SU-DHL-6 (cell line): ENCODE results near the gene CDC37.

ENCODE experiments used
- H2AFZ ChIP-seq: fragments of 200-600 bp; sonication (generic); 2 replicates; pipeline ENCODE4 v1.6.1; 2014; ENCODE audit warnings: low read depth, mild to moderate bottlenecking, moderate library complexity, mixed read lengths, antibody characterized with exemption, low read length; ENCODE audit not compliant: severe bottlenecking
- H3F3A ChIP-seq: fragments of 200-600 bp; shearing (Covaris generic); 2 replicates; pipeline ENCODE4 v1.6.0; 2016; ENCODE audit warnings: antibody characterized with exemption, mild to moderate bottlenecking; ENCODE audit not compliant: insufficient read depth
- H3K27ac ChIP-seq: fragments of 200-600 bp; sonication (generic); 2 replicates; pipeline ENCODE4 v1.5.1; 2016; ENCODE audit warnings: low read depth, mild to moderate bottlenecking, low read length, moderate library complexity, mixed read lengths
- H3K27me3 ChIP-seq: fragments of 200-600 bp; sonication (generic), shearing (Covaris generic); 2 replicates; pipeline ENCODE4 v1.6.0; 2014; ENCODE audit warnings: mild to moderate bottlenecking, low read length
- H3K36me3 ChIP-seq: fragments of 200-600 bp; sonication (generic); 2 replicates; pipeline ENCODE4 v1.6.1; 2014; ENCODE audit warnings: mild to moderate bottlenecking, low read length, mixed read lengths
- H3K4me2 ChIP-seq: fragments of 300-600, 200-600 bp; shearing (Covaris generic), sonication (generic); 2 replicates; pipeline ENCODE4 v1.6.0; 2014; ENCODE audit warnings: low read length, low read depth, mild to moderate bottlenecking; ENCODE audit not compliant: poor library complexity, severe bottlenecking
- H3K4me3 ChIP-seq: fragments of 200-600 bp; sonication (generic); 2 replicates; pipeline ENCODE4 v1.5.1; 2014; ENCODE audit warnings: antibody characterized with exemption, low read length, mild to moderate bottlenecking, mixed read lengths; ENCODE audit not compliant: insufficient read depth, poor library complexity, severe bottlenecking
- H3K79me2 ChIP-seq: fragments of 200-600 bp; sonication (generic); 2 replicates; pipeline ENCODE4 v1.6.1; 2014; ENCODE audit warnings: mild to moderate bottlenecking, low read length, moderate library complexity; ENCODE audit not compliant: insufficient read depth
- H3K9ac ChIP-seq: fragments of 200-600 bp; sonication (generic); 2 replicates; pipeline ENCODE4 v1.7.0; 2014; ENCODE audit warnings: mild to moderate bottlenecking, low read length
- H3K9me2 ChIP-seq: fragments of 200-600 bp; sonication (generic); replicated peaks from 2 replicates; pipeline ENCODE4 v1.6.1; 2014; ENCODE audit warnings: low read length; ENCODE audit not compliant: insufficient read depth
- H3K9me3 ChIP-seq: fragments of 200-600 bp; sonication (generic); 2 replicates; pipeline ENCODE4 v1.6.1; 2014; ENCODE audit warnings: low read length, mixed read lengths; ENCODE audit not compliant: insufficient read depth
- H4K20me1 ChIP-seq: fragments of 200-600 bp; sonication (generic); 2 replicates; pipeline ENCODE4 v1.6.1; 2014; ENCODE audit warnings: low read depth, mild to moderate bottlenecking, antibody characterized with exemption, low read length, moderate library complexity, mixed read lengths
- CTCF ChIP-seq: fragments of 200-600 bp; sonication (generic); IDR thresholded peaks from one replicate; pipeline ENCODE4 v1.5.1; 2017; ENCODE audit warnings: antibody characterized with exemption, mild to moderate bottlenecking, low read length, moderate library complexity; ENCODE audit not compliant: insufficient read depth, poor library complexity, severe bottlenecking
- EZH2phosphoT487 ChIP-seq: fragments of 200-600 bp; sonication (generic), shearing (Covaris generic); conservative IDR thresholded peaks from 2 replicates; pipeline ENCODE4 v1.6.1; 2018; ENCODE audit warnings: mild to moderate bottlenecking, antibody characterized with exemption, low read length, moderate library complexity, mixed read lengths

Gene CDC37

DNA sequence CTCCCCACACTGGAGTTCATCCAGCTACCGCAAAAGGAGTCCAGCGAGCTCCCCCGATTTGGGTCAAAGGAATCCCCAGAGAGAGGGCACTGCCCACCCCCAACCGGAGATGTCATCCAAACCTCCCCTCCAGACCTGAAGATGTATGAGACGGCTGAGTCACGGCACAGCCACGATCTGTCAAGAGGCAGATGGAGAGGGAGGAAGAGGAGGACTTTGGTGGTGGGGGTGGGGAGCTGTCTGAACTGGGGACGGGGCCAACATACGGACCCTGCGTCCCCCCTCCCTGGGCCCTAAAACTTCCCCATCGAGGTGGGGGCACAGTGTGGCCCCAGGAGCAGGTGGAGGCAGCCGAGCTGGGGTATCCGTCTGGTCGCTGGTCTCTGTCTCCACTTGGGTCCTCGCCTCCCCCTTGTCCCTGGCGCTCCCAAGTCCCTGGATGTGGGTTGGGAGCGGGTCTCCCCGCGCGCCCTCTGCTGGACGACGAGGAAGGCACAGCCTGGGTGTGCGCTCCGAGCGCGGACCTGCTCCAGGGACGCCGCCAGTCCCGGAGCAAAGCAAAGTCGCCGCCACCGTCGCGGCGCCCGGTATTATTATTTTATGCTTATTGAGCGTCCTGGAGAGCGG, 20.8 kb upstream of the CDC37 start:
- H4K20me1 ChIP-seq = peaks cover 3% of the 10 kb centered on the region; the same call in 1 of the 2 replicates
- no peak overlapping the region for H3K27ac ChIP-seq
- H3K9ac ChIP-seq = peak overlapping the region; percentile 34; the same call in 1 of the 2 replicates
- H3K79me2 ChIP-seq = peaks cover 16% of the 10 kb centered on the region; the same call in 1 of the 2 replicates
- H3K27me3 ChIP-seq = no peaks in the 10 kb centered on the region
- no peaks in the 10 kb centered on the region for H3K36me3 ChIP-seq
- H3K9me3 ChIP-seq = no peaks in the 10 kb centered on the region
- no peaks in the 10 kb centered on the region for H3K9me2 ChIP-seq
- H3K4me3 ChIP-seq = peak overlapping the region; percentile 26
- peak overlapping the region; percentile 52 for H3K4me2 ChIP-seq
- TF ChIP-seq CTCF (peak; percentile 96), EZH2phosphoT487 (no peak)
- H2AFZ ChIP-seq = no peak overlapping the region
- H3F3A ChIP-seq = peaks cover 33% of the 10 kb centered on the region

GRCh38 chr19:10422846-10423245, 19.5 kb upstream of the CDC37 start:
- no peak overlapping the region for H2AFZ ChIP-seq
- peaks cover 28% of the 10 kb centered on the region for H3F3A ChIP-seq
- no peaks in the 10 kb centered on the region for H3K27me3 ChIP-seq
- H3K9ac ChIP-seq = no peak overlapping the region
- TF ChIP-seq CTCF (no peak), EZH2phosphoT487 (no peak)
- H4K20me1 ChIP-seq = peaks cover 3% of the 10 kb centered on the region; the same call in 1 of the 2 replicates
- no peaks in the 10 kb centered on the region for H3K9me2 ChIP-seq
- H3K4me2 ChIP-seq = peak overlapping the region; percentile 84
- no peaks in the 10 kb centered on the region for H3K36me3 ChIP-seq
- no peak overlapping the region for H3K4me3 ChIP-seq
- H3K27ac ChIP-seq = no peak overlapping the region
- peaks cover 7% of the 10 kb centered on the region; the same call in 1 of the 2 replicates for H3K79me2 ChIP-seq
- no peaks in the 10 kb centered on the region for H3K9me3 ChIP-seq

- H2AFZ ChIP-seq = no peak overlapping the region
- peak overlapping the region; percentile 93; the same call in 1 of the 2 replicates for H3K9ac ChIP-seq
- no peaks in the 10 kb centered on the region for H3K36me3 ChIP-seq
- no peak overlapping the region for H3K27ac ChIP-seq
- H4K20me1 ChIP-seq = peaks cover 3% of the 10 kb centered on the region; the same call in 1 of the 2 replicates
- no peaks in the 10 kb centered on the region for H3K27me3 ChIP-seq
- H3K79me2 ChIP-seq = peaks cover 7% of the 10 kb centered on the region; the same call in 1 of the 2 replicates
- H3K4me2 ChIP-seq = peak overlapping the region; percentile 84
- TF ChIP-seq EZH2phosphoT487 (no peak), CTCF (no peak)
- H3K9me3 ChIP-seq = no peaks in the 10 kb centered on the region
- peaks cover 31% of the 10 kb centered on the region for H3F3A ChIP-seq
- H3K9me2 ChIP-seq = no peaks in the 10 kb centered on the region
- H3K4me3 ChIP-seq = peak overlapping the region; percentile 74
These were observed 18.7 kb upstream of the CDC37 start for GRCh38 chr19:10422046-10422461.
